Right kidney (tissue), 1 donor: ENCODE measurements around the gene DCAF12.
"Not testable (repeated sequence)": the region's sequence is repeated elsewhere in the genome, so short reads cannot be mapped to it uniquely, and the experiment has no call there.

Source experiments
- DNase-seq: peaks from one replicate; pipeline ENCODE4 v3.0.0-alpha.2; 2016

Gene DCAF12

DNA sequence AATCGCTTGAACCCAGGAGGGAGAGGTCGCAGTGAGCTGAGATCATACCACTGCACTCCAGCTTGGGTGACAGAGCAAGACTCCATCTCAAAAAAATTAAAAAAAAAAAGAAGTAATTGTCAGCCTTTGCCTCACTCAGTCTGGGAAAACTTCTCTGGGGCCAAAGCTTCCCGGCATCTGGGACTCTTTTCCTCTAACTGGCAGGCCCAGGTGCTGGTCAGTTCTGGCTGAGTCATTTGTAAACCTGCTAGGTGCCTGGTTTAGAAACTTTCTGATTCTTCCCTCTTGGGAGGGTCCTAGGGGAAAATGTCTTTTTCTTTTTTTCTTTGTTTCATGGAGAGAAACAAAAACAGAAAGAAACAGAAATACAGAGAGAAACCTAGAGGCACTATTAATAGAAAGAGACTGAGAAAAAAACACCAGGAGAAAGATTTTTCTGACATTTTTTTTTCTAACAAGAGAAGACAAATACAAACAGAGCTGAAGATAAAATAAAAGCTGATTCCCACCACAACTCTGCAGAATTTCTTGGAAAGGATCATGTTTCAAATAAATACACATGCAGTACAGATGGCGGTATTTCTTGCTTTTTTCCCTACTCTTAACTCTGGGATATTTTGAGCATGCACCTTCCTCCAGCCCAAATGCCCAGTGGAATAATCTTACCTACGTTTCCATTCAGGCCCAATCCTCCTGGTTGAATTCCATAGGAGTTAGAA lies 55.7 kb downstream of the DCAF12 start:
- DNase-seq, result no peak

GRCh38 chr9:34069831-34070230 lies 56.7 kb downstream of the DCAF12 start:
- no peak for DNase-seq

DNA sequence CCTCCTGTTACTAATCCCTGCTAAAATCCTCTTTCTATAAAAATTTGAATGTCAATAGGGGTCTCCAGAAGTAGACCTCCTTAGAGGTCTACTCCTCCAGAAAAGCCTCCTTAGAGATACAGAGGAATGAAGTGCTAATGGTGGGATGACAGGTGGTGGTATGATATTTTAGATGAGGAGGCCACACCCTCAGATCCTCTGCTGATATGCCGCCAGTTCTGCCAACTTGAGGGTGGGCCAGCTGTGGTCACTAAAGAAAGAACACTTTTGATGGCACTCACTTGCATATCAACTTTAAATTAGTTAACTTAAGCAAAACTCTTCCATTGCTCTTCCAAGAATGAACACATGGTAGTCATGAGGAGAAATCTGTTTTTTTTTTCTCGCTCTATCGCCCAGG lies 61.0 kb downstream of the DCAF12 start:
- DNase-seq, result no peak

DNA sequence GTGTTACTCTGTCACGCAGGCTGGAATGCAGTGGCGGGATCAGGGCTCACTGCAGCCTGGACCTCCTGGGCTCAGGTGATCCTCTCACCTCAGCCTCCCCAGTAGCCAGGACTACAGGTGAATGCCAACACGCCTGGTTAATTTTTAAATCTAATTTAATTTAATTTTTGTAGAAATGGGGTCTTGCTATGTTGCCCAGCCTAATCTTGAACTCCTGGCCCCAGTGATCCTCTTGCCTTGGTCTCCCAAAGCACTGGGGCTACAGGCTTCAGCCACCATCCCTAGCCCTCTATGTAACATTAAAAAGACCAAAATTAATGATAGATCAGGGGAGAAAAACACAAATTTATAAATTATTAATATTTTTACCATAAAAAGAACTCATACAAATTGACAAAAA lies 66.5 kb downstream of the DCAF12 start:
- no peak for DNase-seq

- DNase-seq, result no peak
Measured at GRCh38 chr9:34059281-34059680, 67.2 kb downstream of the DCAF12 start.

DNA sequence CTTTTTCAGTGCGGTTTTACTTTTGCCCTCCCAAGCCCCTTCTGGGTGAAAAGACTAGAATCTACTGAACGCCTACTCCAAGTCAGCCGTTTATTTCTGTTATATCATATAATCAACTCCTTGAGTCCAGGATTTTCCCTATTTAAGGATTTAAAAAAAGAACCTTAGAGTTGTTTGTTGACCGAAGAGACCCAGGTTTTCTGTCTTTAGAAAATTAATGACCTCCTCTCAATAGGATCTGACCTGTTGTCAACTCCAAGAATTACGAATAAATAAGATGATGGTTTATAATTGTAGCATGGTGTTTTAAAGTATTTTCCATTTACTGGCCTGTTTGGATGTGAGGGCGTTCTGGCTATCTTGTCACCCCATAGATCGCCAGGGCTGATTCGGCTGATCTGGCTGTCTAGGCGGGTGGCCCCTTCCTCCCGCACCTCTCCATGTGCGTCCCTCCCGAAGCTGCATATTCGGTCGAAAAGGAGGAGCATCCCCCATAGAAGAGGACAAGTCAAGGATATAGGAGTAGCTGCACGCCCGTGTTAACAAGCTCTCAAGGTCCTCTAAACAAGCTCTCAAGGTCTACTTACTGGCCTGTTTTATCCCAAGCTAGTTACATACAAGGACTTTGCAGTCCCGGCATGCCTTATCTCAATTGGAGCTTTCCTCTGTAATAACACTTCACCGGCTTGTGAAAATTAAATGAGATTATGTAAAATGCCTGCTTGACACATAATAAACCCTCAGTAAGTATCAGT lies 76.7 kb downstream of the DCAF12 start:
- no peak for DNase-seq

DNA sequence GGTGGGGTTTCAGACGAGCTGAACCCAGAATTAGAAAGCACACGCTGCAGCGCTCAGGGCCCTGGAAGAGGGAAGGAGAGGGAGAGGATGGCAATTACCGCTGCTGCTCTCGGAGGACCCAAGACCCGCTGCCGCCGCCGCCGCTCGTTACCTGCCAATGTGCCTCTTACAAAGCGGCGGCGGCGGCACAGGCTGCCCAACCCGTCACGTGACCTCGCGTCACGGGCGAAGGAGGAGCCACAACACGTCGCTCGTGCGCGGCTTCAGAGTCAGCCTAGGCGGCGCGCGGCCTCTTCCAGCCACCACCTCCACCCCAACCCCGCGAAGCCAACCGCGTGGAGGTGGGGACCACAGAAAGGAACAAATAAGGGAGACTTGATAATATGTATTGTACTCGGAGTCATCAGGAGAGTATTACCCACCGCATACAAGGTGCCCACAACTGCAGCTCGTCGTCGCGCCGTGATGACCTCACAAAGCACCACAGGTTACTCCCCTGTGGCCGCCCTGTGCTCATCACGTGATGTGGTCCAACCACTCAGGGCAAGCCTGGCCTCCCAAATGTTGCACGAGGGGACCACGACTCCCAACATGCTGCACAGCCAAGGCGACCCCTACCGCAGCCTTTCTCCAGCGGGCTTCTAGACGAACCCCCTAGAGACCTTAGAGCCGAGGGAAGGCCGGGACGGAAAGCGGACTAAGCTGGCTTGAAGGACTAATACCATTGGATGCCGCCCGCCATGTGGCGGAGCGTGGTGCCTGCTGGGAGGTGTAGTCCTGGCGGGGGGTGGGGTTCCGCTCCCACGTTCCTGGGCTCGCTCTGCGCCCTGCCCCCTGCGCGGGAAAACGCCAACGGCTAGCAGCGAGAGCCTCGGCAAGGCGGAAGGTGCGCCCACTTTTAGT lies 77.5 kb downstream of the DCAF12 start, which contains the start of gene UBAP2:
TSS of gene UBAP2 (minus strand) at position 161 of the 903 bp plus-strand sequence. CDS start 31,739 bp downstream, outside the sequence.
- peak; percentile 100 for DNase-seq

DNA sequence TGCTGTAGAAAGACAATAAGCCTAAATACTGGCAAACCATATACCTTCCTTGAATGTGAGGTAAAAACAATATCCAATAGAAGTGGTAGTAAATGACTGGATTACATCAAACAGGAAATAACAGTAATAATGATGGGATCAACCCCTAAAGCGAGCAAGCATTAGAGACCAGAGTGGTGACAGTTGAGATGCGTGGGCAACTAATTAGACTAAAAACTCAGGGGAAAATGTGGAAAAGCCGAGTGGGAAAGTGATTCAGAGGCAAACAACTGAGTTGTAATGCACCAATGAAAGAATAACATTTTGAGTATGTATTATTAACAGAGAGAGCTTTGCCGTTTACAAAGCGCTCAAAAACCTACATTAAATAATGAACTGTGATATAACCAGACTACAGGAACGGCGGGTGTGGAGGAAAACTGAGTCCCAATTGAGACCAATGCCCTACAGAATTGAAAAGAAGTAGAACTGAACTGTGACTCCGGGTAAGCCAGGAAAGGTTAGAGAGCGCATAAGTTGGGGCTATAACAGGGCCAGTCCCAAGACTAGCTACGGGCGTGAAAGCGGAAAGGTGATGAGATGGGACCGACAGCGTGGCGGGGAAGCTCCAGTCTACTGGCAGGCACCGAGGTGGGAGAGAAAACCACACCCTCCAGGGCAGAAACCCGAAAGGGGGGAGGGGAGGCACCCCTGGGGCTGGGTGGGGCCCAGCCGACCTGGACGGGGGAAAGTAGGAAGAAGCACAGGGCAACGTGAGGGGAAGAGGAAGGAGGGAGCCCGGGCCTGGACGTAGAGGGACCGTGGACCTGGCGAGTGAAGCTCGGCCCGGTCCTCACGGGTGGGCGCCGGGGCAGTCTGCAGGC lies 78.4 kb downstream of the DCAF12 start:
- no peak for DNase-seq

DNA sequence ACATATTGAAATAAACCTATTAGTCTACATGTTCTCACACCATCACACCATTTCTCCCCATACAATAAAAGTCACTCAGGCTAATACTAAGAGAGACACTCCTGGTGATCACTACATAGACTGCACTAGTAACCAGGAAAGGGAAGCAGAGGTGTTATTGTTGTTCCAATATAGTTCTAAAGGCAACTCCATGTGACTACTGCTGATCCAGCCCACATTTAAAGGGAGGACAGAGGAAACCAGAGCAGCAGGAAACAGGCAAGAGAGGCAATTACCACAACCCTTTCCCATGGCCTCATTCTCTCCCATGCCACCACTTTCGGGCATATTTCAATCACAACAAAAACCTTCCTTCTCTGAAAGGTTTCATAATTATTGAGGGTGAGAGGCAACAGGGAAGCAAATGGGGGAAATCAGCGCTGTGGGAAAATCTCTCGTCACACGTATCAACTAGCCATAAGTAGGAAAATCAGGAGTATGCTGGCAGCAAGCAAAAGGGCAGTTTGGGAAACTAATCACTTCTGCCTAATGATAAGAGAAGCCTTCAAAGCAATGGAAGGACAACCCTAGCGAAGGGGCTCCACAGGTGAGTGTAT lies 79.6 kb downstream of the DCAF12 start:
- DNase-seq, result no peak

DNA sequence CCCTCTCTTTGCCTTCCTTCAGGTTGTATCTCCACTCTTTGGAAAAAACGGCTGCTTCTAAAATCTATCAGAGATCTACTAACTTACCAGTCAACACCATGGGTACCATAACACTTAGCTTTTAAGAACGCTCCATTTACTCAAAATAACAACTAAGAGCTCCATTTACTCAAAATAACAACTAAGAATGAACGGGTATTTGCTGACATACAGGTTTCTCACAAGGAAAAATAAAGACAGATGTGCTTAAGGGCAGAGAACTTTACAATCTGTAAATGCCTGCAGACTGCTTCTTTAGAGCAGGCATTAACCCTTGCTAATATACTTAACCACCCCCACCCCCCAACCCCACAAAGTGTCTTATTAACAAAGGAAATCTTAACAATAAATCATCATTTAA lies 80.6 kb downstream of the DCAF12 start:
- DNase-seq, result no peak

DNA sequence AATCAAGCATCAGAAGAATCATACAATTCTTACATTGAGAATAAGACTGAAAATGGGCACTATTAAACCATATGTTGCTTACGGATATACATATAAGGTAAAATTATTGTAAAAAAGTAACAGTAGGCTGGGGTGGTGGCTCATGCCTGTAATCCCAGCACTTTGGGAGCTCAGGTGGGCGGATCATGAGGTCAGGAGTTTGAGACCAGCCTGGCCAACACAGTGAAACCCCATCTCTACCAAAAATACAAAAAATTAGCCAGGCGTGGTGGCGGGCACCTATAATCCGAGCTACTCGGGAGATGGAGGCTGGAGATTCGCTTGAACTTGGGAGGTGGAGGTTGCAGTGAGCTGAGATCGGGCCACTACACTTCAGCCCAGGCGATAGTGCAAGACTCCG lies 84.4 kb downstream of the DCAF12 start:
- DNase-seq, result not testable (repeated sequence)

GRCh38 chr9:34038851-34039250 lies 87.6 kb downstream of the DCAF12 start:
- DNase-seq, result not testable (repeated sequence)

DNA sequence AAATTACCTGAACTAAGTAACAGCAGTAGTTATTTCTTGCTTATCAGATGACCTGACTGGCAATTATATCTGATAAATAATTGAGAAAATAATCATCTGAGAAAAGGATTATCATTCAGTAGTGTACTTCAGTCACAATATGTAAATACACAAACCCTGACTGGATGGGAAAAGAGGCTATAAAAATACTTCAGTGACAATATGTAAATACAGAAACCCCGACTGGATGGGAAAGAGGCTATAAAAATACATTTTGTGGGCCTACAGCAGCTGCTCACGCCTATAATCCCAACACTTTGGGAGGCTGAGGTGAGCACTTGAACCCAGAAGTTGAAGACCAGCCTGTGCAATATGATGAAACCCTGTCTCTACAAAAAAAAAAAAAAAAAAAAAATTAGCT lies 88.9 kb downstream of the DCAF12 start:
- no peak for DNase-seq

GRCh38 chr9:34036625-34037024 lies 89.9 kb downstream of the DCAF12 start:
- DNase-seq, result no peak
